ENCODE measurements around the gene FOXK2. TPM values are rescaled to one million over a fixed set of nuclear protein-coding genes. Genes with fewer than 3 reads are reported as not detected.

Gene FOXK2
- total RNA-seq, 1 donor: 29.3 TPM

- Histone ChIP-seq H3K4me3 (ENCODE audit: insufficient read depth, low read length) (no peak overlapping the region), H3K9me3 (ENCODE audit: low read depth, low read length) (no peaks in the 10 kb centered on the region), H3K27ac (ENCODE audit: low read depth, low read length) (no peak overlapping the region), H4K20me1 (ENCODE audit: insufficient read depth, low read length) (peaks cover 4% of the 10 kb centered on the region), H3K79me2 (ENCODE audit: insufficient read depth, low read length) (peaks cover 59% of the 10 kb centered on the region), H3K4me2 (ENCODE audit: insufficient read depth, low read length) (no peak overlapping the region), H3K27me3 (ENCODE audit: insufficient read depth, low read length) (no peaks in the 10 kb centered on the region), H3K4me1 (ENCODE audit: insufficient read depth, low read length) (peaks cover 10% of the 10 kb centered on the region), H3K36me3 (ENCODE audit: insufficient read depth, low read length) (peaks cover 70% of the 10 kb centered on the region), H2AFZ (ENCODE audit: low read length) (no peak overlapping the region)
- no peak for TF ChIP-seq CTCF (IDR thresholded peaks at IDR 0.05; ENCODE audit: extremely low read depth, low read depth, low read length)
- no peak for DNase-seq (ENCODE audit: insufficient read length, low spot score, missing footprints)
Observed at GRCh38 chr17:82599674-82600661, 80.4 kb downstream of the FOXK2 start.

DNA sequence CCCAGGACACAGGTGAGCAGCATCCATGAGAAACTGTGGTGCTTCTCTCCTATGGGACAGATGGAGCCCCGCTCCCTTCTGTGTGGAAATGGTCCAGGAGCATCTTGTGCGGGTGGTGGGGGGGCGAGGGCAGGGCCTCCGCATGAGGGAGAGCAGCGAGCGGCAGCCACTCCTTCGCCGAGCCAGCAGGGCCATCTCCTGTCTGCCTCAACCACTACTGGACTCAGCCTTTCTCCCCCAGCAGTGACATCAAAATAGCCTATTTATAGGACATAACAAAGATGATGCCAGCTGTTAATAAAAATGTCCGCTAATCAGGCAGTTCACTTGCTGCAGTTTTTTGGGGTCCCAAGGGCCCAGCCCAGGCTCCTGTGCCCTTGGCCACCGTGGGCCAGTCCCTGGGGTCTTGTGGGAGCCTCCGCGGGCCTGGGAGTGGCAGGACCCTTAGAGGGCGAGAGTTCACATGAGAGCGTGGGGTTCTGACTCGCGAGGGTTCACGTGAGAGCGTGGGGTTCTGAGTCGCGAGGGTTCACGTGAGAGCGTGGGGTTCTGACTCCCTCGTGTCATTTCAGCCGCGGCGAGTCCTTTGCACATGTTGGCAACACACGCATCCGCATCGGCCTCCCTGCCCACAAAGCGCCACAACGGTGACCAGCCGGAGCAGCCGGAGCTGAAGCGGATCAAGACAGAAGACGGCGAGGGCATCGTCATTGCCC lies 81.4 kb downstream of the FOXK2 start:
- Histone ChIP-seq H2AFZ (ENCODE audit: low read length) (no peak overlapping the region), H3K4me2 (ENCODE audit: insufficient read depth, low read length) (no peak overlapping the region), H3K27me3 (ENCODE audit: insufficient read depth, low read length) (no peaks in the 10 kb centered on the region), H4K20me1 (ENCODE audit: insufficient read depth, low read length) (peaks cover 4% of the 10 kb centered on the region), H3K36me3 (ENCODE audit: insufficient read depth, low read length) (peaks cover 72% of the 10 kb centered on the region), H3K79me2 (ENCODE audit: insufficient read depth, low read length) (peaks cover 53% of the 10 kb centered on the region), H3K9me3 (ENCODE audit: low read depth, low read length) (no peaks in the 10 kb centered on the region), H3K27ac (ENCODE audit: low read depth, low read length) (no peak overlapping the region), H3K4me1 (ENCODE audit: insufficient read depth, low read length) (peaks cover 10% of the 10 kb centered on the region), H3K4me3 (ENCODE audit: insufficient read depth, low read length) (no peak overlapping the region)
- no peak for TF ChIP-seq CTCF (IDR thresholded peaks at IDR 0.05; ENCODE audit: extremely low read depth, low read depth, low read length)
- no peak for DNase-seq (ENCODE audit: insufficient read length, low spot score, missing footprints)

GRCh38 chr17:82601447-82602000 lies 82.0 kb downstream of the FOXK2 start:
- Histone ChIP-seq H3K79me2 (ENCODE audit: insufficient read depth, low read length) (peaks cover 53% of the 10 kb centered on the region), H2AFZ (ENCODE audit: low read length) (no peak overlapping the region), H3K27ac (ENCODE audit: low read depth, low read length) (no peak overlapping the region), H3K4me2 (ENCODE audit: insufficient read depth, low read length) (no peak overlapping the region), H4K20me1 (ENCODE audit: insufficient read depth, low read length) (peaks cover 4% of the 10 kb centered on the region), H3K9me3 (ENCODE audit: low read depth, low read length) (no peaks in the 10 kb centered on the region), H3K27me3 (ENCODE audit: insufficient read depth, low read length) (no peaks in the 10 kb centered on the region), H3K4me1 (ENCODE audit: insufficient read depth, low read length) (peaks cover 10% of the 10 kb centered on the region), H3K4me3 (ENCODE audit: insufficient read depth, low read length) (no peak overlapping the region), H3K36me3 (ENCODE audit: insufficient read depth, low read length) (peaks cover 74% of the 10 kb centered on the region)
- DNase-seq (ENCODE audit: insufficient read length, low spot score, missing footprints): no peak
- TF ChIP-seq CTCF (IDR thresholded peaks at IDR 0.05; ENCODE audit: extremely low read depth, low read depth, low read length): no peak

Data from osteoblast (primary cell).